Activated CD4-positive, alpha-beta T cell treated with anti-CD3 and anti-CD28 coated beads for 36 hours (primary cell): ENCODE data around the gene SMIM32. TPM values are rescaled to one million over a fixed set of nuclear protein-coding genes. Genes with fewer than 3 reads are reported as not detected.

Experiments used
- ATAC-seq: fragments of 200-7000 bp; cut with Tn5 transposase; one replicate; pipeline ENCODE4 v1.10.0; 2021; ENCODE audit warnings: mild to moderate bottlenecking, moderate library complexity
- CTCF ChIA-PET: fragments of 350-600 bp; sonication (Branson Sonifier 250); formaldehyde crosslinking; loops from one replicate; lab custom pipeline; 2021; ENCODE audit warnings: antibody characterized with exemption; lab: Charles Lee
- POLR2A ChIA-PET: fragments of 350-600 bp; sonication (Branson Sonifier 250); formaldehyde crosslinking; loops from one replicate; lab custom pipeline; 2021; ENCODE audit warnings: antibody characterized with exemption, inconsistent platforms; lab: Charles Lee
- DNase-seq: peaks from one replicate; pipeline ENCODE4 v3.0.0-alpha.2; 2020
- H3K27ac Mint-ChIP-seq: one replicate; pipeline ENCODE4 v1.8.0; 2021; ENCODE audit warnings: mixed read lengths
- H3K27me3 Mint-ChIP-seq: one replicate; pipeline ENCODE4 v1.8.0; 2021; ENCODE audit warnings: mixed read lengths
- H3K36me3 Mint-ChIP-seq: one replicate; pipeline ENCODE4 v1.8.0; 2021; ENCODE audit warnings: low read depth, mixed read lengths
- H3K4me1 Mint-ChIP-seq: one replicate; pipeline ENCODE4 v1.8.0; 2021; ENCODE audit warnings: mixed read lengths
- H3K4me3 Mint-ChIP-seq: one replicate; pipeline ENCODE4 v1.8.0; 2021; ENCODE audit warnings: mild to moderate bottlenecking, moderate library complexity, mixed read lengths
- H3K9me3 Mint-ChIP-seq: one replicate; pipeline ENCODE4 v1.8.0; 2021; ENCODE audit warnings: low read depth, mixed read lengths
- intact Hi-C, 2 experiments: fragments of 100-400 bp; cut with DNase I in 1 of 2; cut with micrococcal nuclease in 1 of 2; formaldehyde crosslinking; loops; one replicate each; pipeline versions ENCODE4 v1.14.2 to v1.15.1; 2022 to 2024; cut with DNase I, micrococcal nuclease
- total RNA-seq, 2 experiments: library from RNA; stranded (reverse); gene quantifications; one replicate each; pipeline ENCODE4 v1.2.3, GENCODE V29; 2021

SMIM32 gene
- total RNA-seq, 2 experiments from 2014 or later = not detected

GRCh38 chr5:136222580-136223235, 29.7 kb upstream of the SMIM32 start:
- Mint-ChIP-seq H3K36me3 (peaks cover 2% of the 10 kb centered on the region), H3K4me1 (no peaks in the 10 kb centered on the region), H3K9me3 (peaks cover 19% of the 10 kb centered on the region), H3K27me3 (peaks cover 9% of the 10 kb centered on the region), H3K4me3 (no peak overlapping the region), H3K27ac (no peak overlapping the region)
- intact Hi-C loops = no loop called here
- DNase-seq (no peak), ATAC-seq (no peak)
- ChIA-PET CTCF (interaction anchor here (1.3 kb wide), 1 partner anchor 94 kb away, joined by 3 read pairs; no protein-coding TSS in a partner anchor), POLR2A (no interaction called here)

GRCh38 chr5:136221340-136221739, 28.4 kb upstream of the SMIM32 start:
- Mint-ChIP-seq H3K4me3 (no peak overlapping the region), H3K4me1 (no peaks in the 10 kb centered on the region), H3K36me3 (peaks cover 2% of the 10 kb centered on the region), H3K9me3 (peaks cover 19% of the 10 kb centered on the region), H3K27me3 (peaks cover 15% of the 10 kb centered on the region), H3K27ac (no peak overlapping the region)
- ChIA-PET CTCF (no interaction called here), POLR2A (no interaction called here)
- intact Hi-C loops = no loop called here
- DNase-seq (no peak), ATAC-seq (no peak)

GRCh38 chr5:136216230-136216629, 23.3 kb upstream of the SMIM32 start:
- ChIA-PET POLR2A (no interaction called here), CTCF (interaction anchor here (0.6 kb wide), 1 partner anchor 123 kb away, joined by 4 read pairs; no protein-coding TSS in a partner anchor)
- Mint-ChIP-seq H3K27me3 (peaks cover 15% of the 10 kb centered on the region), H3K27ac (no peak overlapping the region), H3K4me3 (no peak overlapping the region), H3K9me3 (peaks cover 9% of the 10 kb centered on the region), H3K4me1 (no peaks in the 10 kb centered on the region), H3K36me3 (peaks cover under 1% of the 10 kb centered on the region)
- ATAC-seq = no peak
- DNase-seq = no peak
- intact Hi-C loops = loop anchor here in 1 of 2 experiments (10.0 kb wide), 1 partner anchor 241 kb away; no protein-coding TSS in a partner anchor

GRCh38 chr5:136215812-136216211, 22.9 kb upstream of the SMIM32 start:
- no peak overlapping the region for H3K4me3 Mint-ChIP-seq
- POLR2A ChIA-PET = no interaction called here
- no peak overlapping the region for H3K27ac Mint-ChIP-seq
- intact Hi-C loops = loop anchor here in 1 of 2 experiments (10.0 kb wide), 1 partner anchor 241 kb away; no protein-coding TSS in a partner anchor
- H3K27me3 Mint-ChIP-seq = peaks cover 17% of the 10 kb centered on the region
- H3K36me3 Mint-ChIP-seq = no peaks in the 10 kb centered on the region
- H3K4me1 Mint-ChIP-seq = no peaks in the 10 kb centered on the region
- CTCF ChIA-PET = no interaction called here
- DNase-seq (no peak), ATAC-seq (no peak)
- H3K9me3 Mint-ChIP-seq = peaks cover 6% of the 10 kb centered on the region

DNA sequence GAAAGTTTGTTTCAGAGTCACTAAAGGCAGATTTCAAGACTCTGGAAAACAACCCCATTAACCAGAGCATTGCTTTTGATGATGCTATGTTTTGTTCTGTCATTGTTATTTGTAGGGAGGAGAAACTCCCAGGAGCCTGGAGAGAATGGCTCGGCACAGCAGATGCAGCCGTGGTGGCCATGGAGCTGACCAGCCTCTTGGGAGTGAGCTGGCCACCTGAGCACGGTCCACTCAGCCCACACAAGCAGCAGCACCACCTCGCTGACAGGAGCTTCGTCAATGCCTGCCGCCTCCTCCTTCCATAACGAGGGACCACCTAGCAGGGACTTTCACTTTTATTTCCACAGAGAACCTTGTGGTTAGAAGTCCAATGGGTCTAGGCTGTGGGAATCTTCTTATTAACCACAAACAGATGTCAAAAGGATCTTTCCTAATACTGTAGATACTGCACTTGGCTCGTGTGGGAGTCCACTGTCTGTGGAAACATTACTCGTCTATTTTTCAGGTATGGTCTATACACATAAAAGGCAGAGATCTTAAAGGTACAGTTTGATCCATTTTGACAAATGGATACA, 21.0 kb upstream of the SMIM32 start:
- ATAC-seq (no peak), DNase-seq (no peak)
- H3K27ac Mint-ChIP-seq = no peak overlapping the region
- H3K4me1 Mint-ChIP-seq = no peaks in the 10 kb centered on the region
- peaks cover 21% of the 10 kb centered on the region for H3K27me3 Mint-ChIP-seq
- H3K36me3 Mint-ChIP-seq = no peaks in the 10 kb centered on the region
- ChIA-PET POLR2A (no interaction called here), CTCF (no interaction called here)
- no peaks in the 10 kb centered on the region for H3K9me3 Mint-ChIP-seq
- H3K4me3 Mint-ChIP-seq = no peak overlapping the region
- intact Hi-C loops = loop anchor here in 1 of 2 experiments (10.0 kb wide), 1 partner anchor 239 kb away; no protein-coding TSS in a partner anchor

DNA sequence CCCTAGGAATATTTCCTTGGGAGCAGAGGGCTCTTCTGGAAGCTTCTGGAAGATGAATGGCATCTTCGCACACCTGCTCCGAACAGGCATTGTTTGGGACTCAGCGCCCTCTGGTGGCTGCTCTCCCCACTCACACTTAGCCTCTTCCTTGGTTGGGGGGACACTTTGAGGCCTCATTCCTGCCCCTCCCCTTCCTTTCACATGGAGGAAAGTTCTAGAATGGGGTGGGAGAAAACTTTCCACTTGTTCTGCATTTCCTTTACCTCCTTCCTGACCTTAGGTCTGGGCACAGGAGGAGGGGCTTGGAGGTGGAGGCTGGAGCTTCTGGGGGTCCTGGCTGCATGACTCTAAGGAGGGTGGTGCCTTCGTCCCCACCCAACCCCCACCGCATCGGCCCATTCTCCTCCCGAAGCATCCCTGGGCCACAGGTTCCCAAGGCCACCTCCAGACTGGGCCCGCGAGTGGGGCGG, 19.3 kb upstream of the SMIM32 start:
- ChIA-PET CTCF (interaction anchor here (0.8 to 1.3 kb wide), 5 partner anchors 17 to 321 kb away, joined by 3 to 5 read pairs (median 3); no protein-coding TSS in a partner anchor), POLR2A (interaction anchor here (1.3 kb wide), 1 partner anchor 23 kb away, joined by 3 read pairs; no protein-coding TSS in a partner anchor)
- H3K4me3 Mint-ChIP-seq = no peak overlapping the region
- no peaks in the 10 kb centered on the region for H3K9me3 Mint-ChIP-seq
- no peaks in the 10 kb centered on the region for H3K4me1 Mint-ChIP-seq
- DNase-seq = peak; percentile 72
- H3K27me3 Mint-ChIP-seq = peaks cover 28% of the 10 kb centered on the region
- H3K36me3 Mint-ChIP-seq = no peaks in the 10 kb centered on the region
- ATAC-seq = no peak
- intact Hi-C loops = loop anchor here (1.0 to 10.0 kb wide), 3 partner anchors 237 to 325 kb away; no protein-coding TSS in a partner anchor
- no peak overlapping the region for H3K27ac Mint-ChIP-seq

DNA sequence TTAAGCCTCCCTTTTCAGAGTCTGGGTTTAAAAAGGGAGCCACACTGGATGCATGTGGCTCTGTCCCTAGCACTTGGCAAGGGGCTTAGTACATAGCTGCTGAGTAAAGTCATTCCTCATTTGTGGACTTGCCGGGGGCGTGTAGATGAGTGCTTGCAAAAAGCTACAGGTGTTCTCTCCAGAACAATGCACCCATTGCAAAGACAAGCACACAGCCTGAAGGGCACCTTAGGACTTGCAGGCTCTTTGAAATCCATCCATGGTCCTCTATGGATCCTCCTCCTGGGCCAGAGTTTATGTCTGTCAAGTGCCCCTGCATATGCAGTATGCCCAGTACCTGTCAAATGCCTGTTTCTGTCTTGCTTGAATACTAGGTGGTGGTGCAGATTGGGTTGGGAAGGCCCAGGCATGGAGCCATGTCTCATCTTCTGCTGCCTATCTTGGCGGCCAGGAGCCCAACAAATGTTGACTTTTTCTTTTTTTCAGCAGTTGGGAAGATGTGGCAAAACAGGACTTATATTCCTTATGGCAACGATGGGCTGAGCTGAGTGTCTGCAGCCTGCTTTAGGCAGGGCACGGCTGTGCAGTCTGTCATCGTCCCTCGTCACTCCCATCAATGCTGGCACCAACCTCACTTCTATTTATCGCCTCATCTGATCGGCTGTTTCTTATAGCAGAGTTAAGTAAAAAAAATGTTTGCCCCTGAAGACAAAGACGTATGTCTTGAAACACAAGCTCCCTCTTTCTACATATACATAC, 18.5 kb upstream of the SMIM32 start:
- H3K9me3 Mint-ChIP-seq = no peaks in the 10 kb centered on the region
- no peak overlapping the region for H3K4me3 Mint-ChIP-seq
- no peak for DNase-seq
- CTCF ChIA-PET = interaction anchor here (0.6 to 1.2 kb wide), 6 partner anchors 16 to 471 kb away, joined by 3 to 5 read pairs (median 4); no protein-coding TSS in a partner anchor
- no peak for ATAC-seq
- H3K4me1 Mint-ChIP-seq = no peaks in the 10 kb centered on the region
- POLR2A ChIA-PET = interaction anchor here (1.3 kb wide), 1 partner anchor 22 kb away, joined by 3 read pairs; no protein-coding TSS in a partner anchor
- H3K36me3 Mint-ChIP-seq = no peaks in the 10 kb centered on the region
- H3K27me3 Mint-ChIP-seq = peaks cover 23% of the 10 kb centered on the region
- H3K27ac Mint-ChIP-seq = no peak overlapping the region
- intact Hi-C loops = loop anchor here (1.0 to 10.0 kb wide), 3 partner anchors 237 to 324 kb away; no protein-coding TSS in a partner anchor

- Mint-ChIP-seq H3K9me3 (no peaks in the 10 kb centered on the region), H3K27me3 (peaks cover 23% of the 10 kb centered on the region), H3K27ac (no peak overlapping the region), H3K4me3 (no peak overlapping the region), H3K4me1 (no peaks in the 10 kb centered on the region), H3K36me3 (no peaks in the 10 kb centered on the region)
- CTCF ChIA-PET = interaction anchor here (1.0 kb wide), 1 partner anchor 100 kb away, joined by 3 read pairs; no protein-coding TSS in a partner anchor
- no peak for ATAC-seq
- DNase-seq = no peak
- intact Hi-C loops = loop anchor here in 1 of 2 experiments (10.0 kb wide), 1 partner anchor 235 kb away; no protein-coding TSS in a partner anchor
- POLR2A ChIA-PET = no interaction called here
Observed at GRCh38 chr5:136210259-136210658, 17.3 kb upstream of the SMIM32 start.

- H3K27ac Mint-ChIP-seq = no peak overlapping the region
- no peaks in the 10 kb centered on the region for H3K4me1 Mint-ChIP-seq
- no peak for ATAC-seq
- no peak for DNase-seq
- H3K4me3 Mint-ChIP-seq = no peak overlapping the region
- H3K27me3 Mint-ChIP-seq = peaks cover 23% of the 10 kb centered on the region
- H3K9me3 Mint-ChIP-seq = no peaks in the 10 kb centered on the region
- intact Hi-C loops = no loop called here
- POLR2A ChIA-PET = no interaction called here
- CTCF ChIA-PET = interaction anchor here (0.6 to 1.0 kb wide), 2 partner anchors 99 to 191 kb away, joined by 3 read pairs; no protein-coding TSS in a partner anchor
- H3K36me3 Mint-ChIP-seq = no peaks in the 10 kb centered on the region
Observed at GRCh38 chr5:136209346-136209910, 16.5 kb upstream of the SMIM32 start.

GRCh38 chr5:136208916-136209315, 16.0 kb upstream of the SMIM32 start:
- DNase-seq (no peak), ATAC-seq (no peak)
- Mint-ChIP-seq H3K36me3 (no peaks in the 10 kb centered on the region), H3K9me3 (no peaks in the 10 kb centered on the region), H3K4me1 (no peaks in the 10 kb centered on the region), H3K27ac (no peak overlapping the region), H3K27me3 (peaks cover 22% of the 10 kb centered on the region), H3K4me3 (no peak overlapping the region)
- ChIA-PET CTCF (interaction anchor here (1.0 kb wide), 1 partner anchor 99 kb away, joined by 3 read pairs; no protein-coding TSS in a partner anchor), POLR2A (no interaction called here)
- intact Hi-C loops = no loop called here
